ENCODE measurements around the gene SLC39A6. TPM values are rescaled to one million over a fixed set of nuclear protein-coding genes. Genes with fewer than 3 reads are reported as not detected.
"Not testable (repeated sequence)": the region's sequence is repeated elsewhere in the genome, so short reads cannot be mapped to it uniquely, and the experiment has no call there.

The SLC39A6 gene
- total and polyA plus RNA-seq, 12 donors: 4.3 to 79.1 (median 39.2) TPM

GRCh38 chr18:36176177-36176584, 47.0 kb upstream of the SLC39A6 start:
- Histone ChIP-seq H3K4me3 (no peak overlapping the region), H3K9me3 (replicated peaks in 1 of 3) (no peaks in the 10 kb centered on the region), H3K4me1 (replicated peaks in 1 of 2) (peaks cover 0 to 14% of the 10 kb centered on the region in 2 donors), H3K36me3 (replicated peaks in 1 of 2) (peaks cover 0 to 43% of the 10 kb centered on the region in 2 donors), H3K27ac (no peak overlapping the region), H3K27me3 (no peaks in the 10 kb centered on the region)
- TF ChIP-seq CTCF (IDR thresholded peaks at IDR 0.05) (no peak), POLR2A (IDR thresholded peaks at IDR 0.05) (no peak)
- intact Hi-C loops (cut with DNase I): no loop called here
- DNase-seq: no peak
- WGBS, 4 donors: 98 to 100% (median 99%) methylated on average over 2 of the region's 2 CpGs

GRCh38 chr18:36175481-36175880, 46.3 kb upstream of the SLC39A6 start:
- 75 to 96% (median 93%) methylated on average over 1 of the region's 1 CpG for WGBS, 4 donors
- TF ChIP-seq POLR2A (IDR thresholded peaks at IDR 0.05) (no peak), CTCF (IDR thresholded peaks at IDR 0.05) (no peak)
- Histone ChIP-seq H3K27ac (no peak overlapping the region), H3K27me3 (no peaks in the 10 kb centered on the region), H3K9me3 (replicated peaks in 1 of 3) (no peaks in the 10 kb centered on the region), H3K4me1 (replicated peaks in 1 of 2) (peaks cover 0 to 13% of the 10 kb centered on the region in 2 donors), H3K36me3 (replicated peaks in 1 of 2) (peaks cover 0 to 49% of the 10 kb centered on the region in 2 donors), H3K4me3 (no peak overlapping the region)
- intact Hi-C loops (cut with DNase I): no loop called here
- DNase-seq: no peak

- intact Hi-C loops (cut with DNase I): no loop called here
- H3K27me3 ChIP-seq: no peaks in the 10 kb centered on the region
- peaks cover 0 to 65% of the 10 kb centered on the region in 2 donors for H3K36me3 ChIP-seq (replicated peaks in 1 of 2)
- no peak for DNase-seq
- no peak for TF ChIP-seq POLR2A (IDR thresholded peaks at IDR 0.05)
- TF ChIP-seq CTCF (IDR thresholded peaks at IDR 0.05): no peak
- 81 to 90% (median 86%) methylated on average over 5 of the region's 5 CpGs for WGBS, 4 donors
- H3K4me3 ChIP-seq: no peak overlapping the region
- H3K4me1 ChIP-seq (replicated peaks in 1 of 2): no peaks in the 10 kb centered on the region
- H3K27ac ChIP-seq: no peak overlapping the region
- no peaks in the 10 kb centered on the region for H3K9me3 ChIP-seq (replicated peaks in 1 of 3)
Observed at GRCh38 chr18:36169938-36170337, 40.8 kb upstream of the SLC39A6 start.

GRCh38 chr18:36168296-36168695, 39.2 kb upstream of the SLC39A6 start:
- WGBS, 4 donors: 88 to 96% (median 90%) methylated on average over 3 of the region's 3 CpGs
- H3K4me1 ChIP-seq (replicated peaks in 1 of 2); H3K9me3 ChIP-seq (replicated peaks in 1 of 3); H3K27ac ChIP-seq; H3K4me3 ChIP-seq; intact Hi-C loops (cut with DNase I); DNase-seq; H3K27me3 ChIP-seq: not testable (repeated sequence)
- H3K36me3 ChIP-seq (replicated peaks in 1 of 2): peaks cover 0 to 61% of the 10 kb centered on the region in 2 donors

- DNase-seq: no peak
- intact Hi-C loops (cut with DNase I): no loop called here
- no peaks in the 10 kb centered on the region for H3K4me1 ChIP-seq (replicated peaks in 1 of 2)
- WGBS, 4 donors: 90 to 100% (median 100%) methylated on average over 3 of the region's 3 CpGs
- TF ChIP-seq CTCF (IDR thresholded peaks at IDR 0.05): no peak
- TF ChIP-seq POLR2A (IDR thresholded peaks at IDR 0.05): no peak
- H3K27me3 ChIP-seq: no peaks in the 10 kb centered on the region
- no peak overlapping the region for H3K4me3 ChIP-seq
- no peaks in the 10 kb centered on the region for H3K9me3 ChIP-seq (replicated peaks in 1 of 3)
- no peak overlapping the region for H3K27ac ChIP-seq
- H3K36me3 ChIP-seq (replicated peaks in 1 of 2): peaks cover 0 to 58% of the 10 kb centered on the region in 2 donors
Observed at GRCh38 chr18:36167692-36168218, 38.6 kb upstream of the SLC39A6 start.

All from adrenal gland (tissue), 12 donors.